ENCODE results near the gene SMIM38. TPM values are rescaled to one million over a fixed set of nuclear protein-coding genes. Genes with fewer than 3 reads are reported as not detected.

The SMIM38 gene
- polyA plus RNA-seq, 3 donors, result 0.53 to 2.0 (median 0.86) TPM

DNA sequence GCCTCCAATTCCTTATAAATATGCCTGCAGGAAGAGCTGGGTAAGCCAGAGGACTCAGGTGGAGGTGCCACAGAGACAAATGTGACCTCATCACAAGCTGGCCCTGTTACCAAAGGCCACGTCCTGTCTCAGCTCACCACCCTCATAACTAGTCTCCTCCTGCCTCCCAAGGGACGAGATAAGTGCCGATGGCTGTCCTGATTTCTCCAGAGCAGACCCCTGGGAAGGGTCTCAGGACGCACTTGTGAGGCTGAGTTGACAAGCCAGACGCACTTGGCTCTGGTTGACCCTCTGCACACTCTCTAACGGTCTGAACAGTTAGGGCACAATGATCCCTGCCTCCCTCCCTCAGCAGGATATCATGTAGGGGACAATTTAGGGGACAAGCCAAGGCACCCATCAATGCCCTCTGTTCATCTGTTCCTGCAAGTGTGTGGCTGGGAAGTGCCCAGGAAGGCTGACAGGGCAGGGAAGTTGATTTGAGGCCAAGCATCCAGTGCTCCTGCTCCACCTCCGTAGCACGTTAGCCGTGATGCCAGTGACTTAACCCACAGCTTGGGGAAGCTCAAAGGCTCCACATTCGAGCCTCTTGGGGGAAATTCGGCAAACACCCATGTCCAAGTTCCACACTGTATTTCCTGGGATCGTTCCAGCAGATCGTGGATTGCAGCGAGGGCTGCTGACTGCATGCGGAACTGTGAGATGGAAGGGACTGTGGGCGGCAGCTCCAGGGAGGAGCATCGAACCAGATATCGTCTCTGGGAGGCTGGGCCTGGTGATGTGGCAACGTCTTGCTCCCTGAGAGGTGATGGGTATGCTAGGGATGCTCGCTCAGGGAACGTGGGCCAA, 2.8 kb downstream of the SMIM38 start:
- no peak for DNase-seq

GRCh38 chr11:69159150-69159852, 3.6 kb downstream of the SMIM38 start:
- peak; percentile 31 for DNase-seq

- no peak for DNase-seq
Observed at GRCh38 chr11:69160296-69161116, 4.8 kb downstream of the SMIM38 start.

DNA sequence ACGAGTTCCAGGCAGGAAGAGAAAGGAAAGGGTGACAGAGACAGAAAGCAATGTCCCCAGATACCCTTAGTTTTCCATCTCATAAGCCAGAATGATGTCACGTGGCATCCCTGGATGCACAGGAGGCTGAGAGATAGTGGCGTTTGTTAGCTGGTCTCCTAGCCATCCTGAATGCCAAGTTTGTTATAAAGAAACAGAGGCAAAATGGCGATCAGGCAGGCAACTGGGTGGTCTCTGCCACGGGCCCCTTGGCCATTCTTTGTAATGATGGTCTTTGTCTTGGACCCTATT, 5.3 kb downstream of the SMIM38 start:
- DNase-seq, result no peak

DNA sequence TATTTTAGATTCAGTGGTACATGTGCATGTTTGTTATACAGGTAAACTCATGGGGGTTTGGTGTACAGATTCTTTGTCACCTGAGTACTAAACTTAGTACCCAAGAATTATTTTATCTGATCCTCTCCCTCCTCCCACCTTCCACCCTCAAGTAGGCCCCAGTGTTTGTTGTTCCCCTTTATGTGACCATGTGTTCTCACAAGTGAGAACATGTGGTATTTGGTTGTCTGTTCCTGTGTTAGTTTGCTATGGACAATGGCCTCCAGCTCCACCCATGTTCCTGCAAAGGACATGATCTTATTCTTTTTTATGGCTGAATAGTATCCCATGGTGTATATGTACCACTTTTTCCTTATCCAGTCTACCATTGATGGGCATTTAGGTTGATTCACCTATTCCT, 6.8 kb downstream of the SMIM38 start:
- no peak for DNase-seq

- no peak for DNase-seq
Observed at GRCh38 chr11:69163842-69164241, 8.1 kb downstream of the SMIM38 start.

DNA sequence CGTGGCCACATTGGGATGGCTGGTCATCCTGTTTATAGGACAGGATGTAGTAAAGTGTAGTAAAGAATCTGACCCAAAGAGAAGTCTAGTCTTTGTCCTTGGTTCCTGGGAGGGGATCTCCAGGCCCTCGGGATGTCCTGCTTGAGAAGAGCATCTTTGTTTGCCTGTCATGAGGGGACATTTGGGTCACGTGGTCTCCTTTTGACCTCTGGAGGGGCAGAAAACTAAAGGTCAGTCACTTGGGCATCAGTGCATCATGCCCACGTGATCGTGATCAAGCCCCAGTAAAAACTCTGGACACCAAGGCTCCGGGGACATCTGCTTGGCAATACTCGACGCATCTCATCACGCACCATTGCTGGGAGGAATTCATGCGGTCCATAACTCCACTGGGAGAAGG, 9.1 kb downstream of the SMIM38 start:
- DNase-seq, result no peak

- no peak for DNase-seq
Observed at GRCh38 chr11:69165775-69166174, 10.0 kb downstream of the SMIM38 start.

DNA sequence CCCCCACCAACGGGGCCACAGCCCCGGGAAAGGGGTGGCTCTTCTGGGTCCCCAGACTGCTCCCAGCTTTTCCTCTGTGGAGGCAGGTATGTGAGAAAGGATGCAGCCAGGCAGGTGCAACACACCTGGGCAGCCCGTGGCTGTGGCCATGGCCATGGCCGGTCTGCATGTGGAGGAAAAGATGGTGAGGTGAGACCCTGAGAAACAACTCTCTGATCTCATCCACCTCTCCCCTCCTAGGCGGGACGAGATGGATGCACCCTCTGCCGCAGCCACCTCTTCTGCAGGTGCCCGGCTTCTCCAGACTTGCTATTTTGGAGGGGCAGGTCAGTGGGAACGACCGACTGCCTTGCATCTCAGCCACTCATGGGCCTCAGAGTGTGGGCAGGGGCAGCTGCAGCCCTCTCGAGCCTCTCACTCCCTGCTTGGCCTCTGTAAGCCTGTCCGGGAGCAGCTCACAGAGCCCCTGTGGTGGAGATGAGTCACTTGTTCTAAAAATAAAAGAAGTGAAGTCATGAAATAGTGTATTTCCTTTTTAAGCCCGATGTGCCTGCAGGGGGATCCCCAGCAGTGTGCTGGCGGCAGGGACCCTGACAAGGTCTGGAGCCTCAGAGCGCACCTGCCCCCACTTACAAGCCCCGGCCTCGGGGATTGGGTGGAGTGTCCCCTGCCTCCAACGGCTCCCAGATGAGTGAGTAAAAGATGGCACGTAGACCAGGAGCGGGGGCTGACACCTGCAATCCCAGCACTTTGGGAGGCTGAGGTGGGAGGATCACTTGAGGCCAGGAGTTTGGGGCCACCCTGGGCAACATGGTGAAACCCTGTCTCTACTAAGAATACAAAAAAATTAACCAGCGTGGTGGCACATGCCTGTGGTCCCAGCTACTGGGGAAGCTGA, 10.7 kb downstream of the SMIM38 start:
- no peak for DNase-seq

- no peak for DNase-seq
Observed at GRCh38 chr11:69167130-69167915, 11.6 kb downstream of the SMIM38 start.

- DNase-seq, result no peak
Observed at GRCh38 chr11:69167916-69168691, 12.4 kb downstream of the SMIM38 start.

GRCh38 chr11:69169479-69169878, 13.7 kb downstream of the SMIM38 start:
- no peak for DNase-seq

GRCh38 chr11:69170704-69171103, 15.0 kb downstream of the SMIM38 start:
- no peak for DNase-seq

DNA sequence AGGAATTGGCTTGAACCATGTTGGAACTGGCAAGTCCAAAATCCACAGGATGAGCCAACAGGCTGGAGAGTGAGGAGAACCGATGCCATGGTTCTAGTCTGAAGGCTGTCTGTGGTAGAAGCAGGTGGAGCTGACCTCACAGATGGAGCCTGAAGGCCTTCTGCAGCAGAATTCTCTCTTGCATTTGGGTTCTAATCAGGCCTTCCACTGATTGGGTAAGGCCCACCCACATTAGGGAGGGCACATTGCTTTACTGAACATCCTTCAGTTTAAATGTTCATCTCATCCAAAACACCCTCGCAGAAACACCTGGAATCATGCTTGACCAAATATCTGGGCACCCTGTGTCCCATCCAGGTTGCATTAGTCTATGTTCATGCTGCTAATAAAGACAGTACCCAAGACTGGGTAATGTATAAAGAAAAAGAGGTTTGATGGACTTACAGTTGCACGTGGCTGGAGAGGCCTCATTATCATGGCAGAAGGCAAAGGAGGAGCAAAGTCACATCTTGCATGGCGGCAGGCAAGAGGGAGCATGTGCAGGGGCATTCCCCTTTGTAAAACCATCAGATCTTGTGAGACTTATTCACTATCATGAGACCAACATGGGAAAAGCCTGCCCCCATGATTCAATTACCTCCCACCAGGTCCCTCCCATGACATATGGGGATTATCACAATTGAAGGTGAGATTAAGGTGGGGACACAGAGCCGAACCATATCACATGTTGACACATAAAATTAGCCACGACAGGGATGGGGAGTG, 15.9 kb downstream of the SMIM38 start:
- no peak for DNase-seq

GRCh38 chr11:69172674-69173073, 16.9 kb downstream of the SMIM38 start:
- DNase-seq, result no peak

- no peak for DNase-seq
Observed at GRCh38 chr11:69173331-69173730, 17.6 kb downstream of the SMIM38 start.

DNA sequence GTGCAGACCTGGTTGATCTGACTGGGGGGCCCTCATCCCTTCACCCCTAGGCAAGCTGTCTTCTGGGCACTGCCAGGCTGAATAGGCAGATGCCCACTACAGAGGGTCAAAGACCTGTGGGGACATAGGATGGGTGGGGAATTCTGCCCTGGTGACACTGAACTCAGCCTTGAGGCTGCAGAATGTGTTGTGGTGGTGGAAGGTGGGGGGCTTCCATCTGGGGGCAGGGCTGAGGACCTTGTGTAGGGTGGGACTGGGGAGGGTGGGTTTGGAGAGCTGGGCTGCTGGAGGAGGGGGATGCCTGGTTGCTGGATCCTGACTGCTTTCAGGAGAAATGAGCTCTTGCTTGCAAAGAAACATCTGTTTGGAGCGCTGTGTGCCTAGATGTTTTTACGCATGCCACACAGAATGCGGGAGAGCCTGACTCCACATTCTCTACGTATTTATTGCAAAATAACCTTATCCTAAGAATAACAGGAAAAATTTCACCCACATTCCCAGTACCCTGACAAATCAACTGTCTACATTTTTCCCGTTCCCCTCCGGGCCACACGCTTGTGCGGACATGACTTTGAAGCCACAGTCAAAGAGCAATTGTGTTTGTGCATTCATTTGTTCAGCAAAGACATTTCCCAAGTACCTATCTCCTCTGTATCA, 18.3 kb downstream of the SMIM38 start:
- DNase-seq, result no peak

DNA sequence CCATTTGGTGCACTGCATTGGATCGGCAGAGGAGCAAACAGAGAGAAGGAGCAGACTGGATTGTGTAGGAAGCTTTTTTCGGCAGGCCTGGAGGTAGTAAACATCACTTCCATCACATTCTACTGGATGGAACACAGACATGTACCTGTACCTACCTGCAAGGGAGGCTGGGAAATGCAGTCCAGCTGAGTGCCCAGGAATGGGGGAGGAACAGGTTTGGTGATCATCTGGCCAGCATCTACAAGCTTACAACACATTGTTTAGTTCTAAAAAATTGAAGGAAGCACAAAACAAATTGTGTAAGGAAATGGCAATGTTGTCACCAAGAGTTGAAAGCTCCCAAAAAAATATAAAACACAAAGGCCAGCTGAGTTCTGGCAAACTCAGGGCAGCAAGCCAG, 19.1 kb downstream of the SMIM38 start:
- no peak for DNase-seq

All from renal pelvis (tissue), 4 donors.